H1 (cell line): ENCODE data around the gene ACP2. TPM values are rescaled to one million over a fixed set of nuclear protein-coding genes. Genes with fewer than 3 reads are reported as not detected.

ENCODE experiments used
- BRCA1 ChIP-seq: IDR thresholded peaks from 2 replicates; pipeline ENCODE4 v1.6.1; 2012; ENCODE audit warnings: low read depth, low read length, improper control_type of control experiment
- CBX5 ChIP-seq: fragments of 300-800, 300-1000 bp; sonication (generic); IDR thresholded peaks from 2 replicates; pipeline ENCODE4 v1.7.1; 2016; ENCODE audit warnings: antibody characterized with exemption, low read length, low read depth
- CHD2 ChIP-seq: IDR thresholded peaks from 2 replicates; pipeline ENCODE4 v1.6.1; 2012; ENCODE audit warnings: low read length, improper control_type of control experiment
- CTCF ChIP-seq, 3 experiments: IDR thresholded peaks; 1 replicate in 2 of 3; 2 replicates in 1 of 3; pipeline versions ENCODE4 v1.5.1 to v1.6.1; 2011; ENCODE audit warnings: low read length in 3 of 3, mild to moderate bottlenecking in 3 of 3, inconsistent platforms in 2 of 3, low read depth in 1 of 3, moderate library complexity in 1 of 3; ENCODE audit not compliant: insufficient read depth in 1 of 3; ENCODE audit errors: control extremely low read depth in 1 of 3
- KDM1A ChIP-seq: fragments of 200-600, 300-600 bp; sonication (generic); IDR thresholded peaks from 2 replicates; pipeline ENCODE4 v1.7.1; 2016; ENCODE audit warnings: mild to moderate bottlenecking, low read length, borderline replicate concordance
- POLR2AphosphoS5 ChIP-seq: IDR thresholded peaks from 2 replicates; pipeline ENCODE4 v1.6.1; 2011; ENCODE audit warnings: low read depth, low read length
- RAD21 ChIP-seq, 2 experiments: IDR thresholded peaks in 1 of 2; conservative IDR thresholded peaks in 1 of 2; 2 replicates each; pipeline ENCODE4 v1.6.1; 2011; ENCODE audit warnings: low read depth in 2 of 2, low read length in 2 of 2, improper control_type of control experiment in 1 of 2, inconsistent platforms in 1 of 2, mild to moderate bottlenecking in 1 of 2, moderate library complexity in 1 of 2
- SIRT6 ChIP-seq: IDR thresholded peaks from one replicate; pipeline ENCODE4 v1.7.1; 2012; ENCODE audit warnings: low read length, inconsistent platforms
- polyA plus RNA-seq, 7 experiments: library from polyadenylated mRNA; depleted of rRNA in 3 of 7; stranded (reverse) in 5 of 7; unstranded in 2 of 7; fragments of >200 nt in 5 of 7; fragments of 200-250 nt in 2 of 7; gene quantifications; 1 replicate in 5 of 7; 2 replicates in 1 of 7; 4 replicates in 1 of 7; pipeline versions ENCODE4 v1.2.1 to v1.2.3, GENCODE V29; 2011 to 2013; ENCODE audit warnings: missing spikeins in 2 of 7, mixed read lengths in 2 of 7
- total RNA-seq: library from RNA; stranded (reverse); fragmentation: NEBNext Ultra II Directional; extraction: Animal tissue kit (Norgen Biotek cat#: 25700); gene quantifications from 2 replicates; pipeline ENCODE4 v1.2.1, GENCODE V29; 2021

The ACP2 gene
- total and polyA plus RNA-seq, 2 of the 8 experiments (the other 6 are each of a cell fraction or from before 2014, with no cell fraction given): 17.8 to 19.8 TPM

GRCh38 chr11:47247502-47247901 lies 1.1 kb downstream of the ACP2 start (continued):
- TF ChIP-seq SIRT6 (no peak), BRCA1 (no peak), KDM1A (no peak), CHD2 (no peak), CBX5 (no peak), CTCF (IDR thresholded peaks at IDR 0.05; ENCODE audit: control extremely low read depth in 1 of 3, insufficient read depth in 1 of 3, low read depth in 1 of 3, low read length in 3 of 3) (no peak), POLR2AphosphoS5 (no peak), RAD21 (IDR thresholded peaks at IDR 0.05 in 1 of 2, conservative IDR thresholded peaks at IDR 0.05 in 1 of 2; ENCODE audit: low read depth in 2 of 2, low read length in 2 of 2) (no peak)
